GM21390 (cell line): Measurements from ENCODE around the gene CREBBP.

ENCODE experiments used
- ATAC-seq: cut with Tn5 transposase; IDR thresholded peaks from one replicate; pipeline ENCODE4 v1.9.1; 2021; ENCODE audit not compliant: unreplicated experiment

Gene CREBBP

DNA sequence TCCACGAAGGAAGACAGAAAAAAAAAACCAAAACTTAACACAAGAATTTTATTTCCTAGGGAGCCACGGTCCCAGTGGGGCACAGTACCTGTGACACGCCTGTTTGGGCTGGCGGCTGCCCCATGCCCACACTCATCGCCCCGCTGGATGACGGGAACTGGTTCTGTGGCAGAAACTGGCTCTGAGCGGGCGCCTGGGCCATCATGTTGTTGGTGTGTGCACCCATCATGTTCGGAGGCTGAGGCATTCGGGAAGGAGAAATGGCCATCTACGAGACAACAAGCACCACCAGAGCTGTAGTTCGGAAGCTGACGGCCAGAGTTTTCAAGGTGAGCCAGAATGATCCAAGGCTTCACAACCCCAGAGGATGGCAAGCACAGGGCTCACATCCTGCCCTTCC is 106.8 kb downstream of the CREBBP start:
- no peak for ATAC-seq

DNA sequence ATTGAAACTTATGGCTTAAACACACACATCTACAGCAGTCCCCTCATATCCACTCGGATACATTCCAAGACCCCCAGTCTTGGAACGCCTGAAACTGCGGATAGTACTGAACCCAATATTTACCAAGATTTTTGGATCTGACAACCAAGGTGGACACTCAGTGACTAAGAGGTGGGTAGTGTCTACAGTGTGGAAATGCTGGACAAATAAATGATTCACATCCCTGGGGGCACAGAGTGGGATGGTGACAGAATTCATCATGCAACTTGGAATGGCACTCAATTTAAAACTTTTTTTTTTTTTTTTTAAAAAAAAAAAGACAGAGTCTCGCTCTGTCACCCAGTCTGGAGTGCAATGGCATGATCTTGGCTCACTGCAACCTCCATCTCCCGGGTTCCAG is 109.0 kb downstream of the CREBBP start:
- no peak for ATAC-seq

- ATAC-seq: no peak
Observed at GRCh38 chr16:3770530-3770929, 110.0 kb downstream of the CREBBP start.

DNA sequence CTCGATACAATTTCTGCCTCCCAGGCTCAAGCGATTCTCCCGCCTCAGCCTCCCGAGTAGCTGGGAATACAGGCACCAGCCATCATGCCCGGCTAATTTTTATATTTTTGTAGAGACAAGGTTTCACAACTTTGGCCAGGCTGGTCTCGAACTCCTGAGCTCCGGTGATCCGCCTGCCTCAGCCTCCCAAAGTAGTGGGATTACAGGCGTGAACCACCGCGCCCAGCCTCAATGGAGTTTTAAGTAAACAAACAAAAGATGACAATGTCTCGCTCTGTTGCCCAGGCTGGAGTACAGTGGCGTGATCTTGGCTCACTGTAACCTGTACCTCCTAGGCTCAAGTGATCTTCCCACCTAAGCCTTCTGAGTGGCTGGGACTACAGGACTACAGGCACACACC is 110.6 kb downstream of the CREBBP start:
- no peak for ATAC-seq

DNA sequence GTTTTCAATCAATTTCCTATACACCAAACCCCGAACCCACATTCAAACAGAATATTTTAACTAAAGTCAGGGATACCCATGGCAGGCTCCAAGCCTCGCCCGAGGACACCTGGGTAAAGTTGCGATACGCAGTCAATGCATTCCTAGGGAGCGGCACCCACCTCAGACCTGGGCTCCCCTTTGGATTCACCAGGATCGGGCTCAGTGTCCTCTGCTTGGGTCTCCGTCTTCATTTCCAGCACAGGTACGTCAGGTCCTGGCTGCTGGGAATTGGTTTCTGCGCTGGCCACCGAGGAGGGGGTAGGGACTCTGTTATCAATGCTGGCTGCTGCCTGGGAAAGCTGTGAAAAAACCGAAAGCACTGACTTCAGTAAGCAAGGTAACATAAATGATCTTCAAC is 111.5 kb downstream of the CREBBP start:
- no peak for ATAC-seq

DNA sequence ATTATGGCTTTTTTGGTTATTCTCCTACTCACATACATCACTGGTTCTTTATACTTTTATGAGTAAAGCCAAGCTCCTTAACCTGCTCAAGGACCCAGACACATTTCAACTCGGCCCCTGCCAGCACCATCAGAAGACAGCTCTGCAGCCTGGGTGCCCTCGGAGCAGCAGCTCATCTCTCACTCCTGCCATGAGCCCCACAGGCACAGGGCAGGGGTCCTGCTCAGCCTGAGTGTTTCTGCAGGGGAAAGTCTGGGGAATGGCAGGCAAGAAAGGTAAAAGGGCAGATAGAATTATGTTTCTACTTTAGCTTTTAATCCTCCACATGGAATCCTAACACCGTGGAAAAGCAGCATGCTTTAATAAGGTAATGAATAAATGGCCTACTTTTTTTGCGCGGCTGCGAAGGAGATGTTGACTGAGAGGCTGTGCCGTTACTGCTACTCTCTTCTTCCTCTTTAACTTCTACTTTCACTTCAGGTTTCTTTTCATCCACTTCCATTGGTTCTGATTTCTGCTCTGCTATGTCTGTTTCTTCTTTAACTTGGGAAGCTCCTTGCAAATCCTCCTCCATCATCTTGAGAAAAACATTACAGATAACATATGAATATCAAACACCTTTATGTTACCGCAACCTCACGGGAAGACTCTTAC is 113.1 kb downstream of the CREBBP start:
- no peak for ATAC-seq

DNA sequence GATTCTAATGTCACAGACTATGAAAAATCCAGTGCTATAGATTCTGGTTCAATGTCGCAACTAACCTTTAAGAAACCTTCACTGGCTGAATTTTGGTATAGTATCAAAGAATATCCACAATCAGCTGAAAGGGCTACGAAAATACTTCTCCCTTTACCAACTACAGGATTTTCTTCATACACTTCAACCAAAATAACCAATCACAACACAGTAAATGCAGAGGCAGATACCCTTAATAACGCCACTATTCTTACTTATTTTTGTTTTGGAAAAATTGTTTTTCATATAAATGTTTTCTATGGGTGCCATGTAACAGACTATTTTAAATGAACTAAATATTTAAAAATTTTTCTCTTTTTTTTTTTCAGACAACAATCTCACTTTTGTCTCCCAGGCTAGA is 114.3 kb downstream of the CREBBP start:
- no peak for ATAC-seq

GRCh38 chr16:3764409-3764808 is 116.1 kb downstream of the CREBBP start:
- no peak for ATAC-seq

GRCh38 chr16:3762107-3762750 is 118.3 kb downstream of the CREBBP start:
- ATAC-seq: no peak

GRCh38 chr16:3761375-3762106 is 119.0 kb downstream of the CREBBP start:
- no peak for ATAC-seq

GRCh38 chr16:3760518-3760917 is 120.0 kb downstream of the CREBBP start:
- no peak for ATAC-seq

- no peak for ATAC-seq
Observed at GRCh38 chr16:3759736-3760135, 120.8 kb downstream of the CREBBP start.

GRCh38 chr16:3756113-3756512 is 124.4 kb downstream of the CREBBP start:
- ATAC-seq: no peak

DNA sequence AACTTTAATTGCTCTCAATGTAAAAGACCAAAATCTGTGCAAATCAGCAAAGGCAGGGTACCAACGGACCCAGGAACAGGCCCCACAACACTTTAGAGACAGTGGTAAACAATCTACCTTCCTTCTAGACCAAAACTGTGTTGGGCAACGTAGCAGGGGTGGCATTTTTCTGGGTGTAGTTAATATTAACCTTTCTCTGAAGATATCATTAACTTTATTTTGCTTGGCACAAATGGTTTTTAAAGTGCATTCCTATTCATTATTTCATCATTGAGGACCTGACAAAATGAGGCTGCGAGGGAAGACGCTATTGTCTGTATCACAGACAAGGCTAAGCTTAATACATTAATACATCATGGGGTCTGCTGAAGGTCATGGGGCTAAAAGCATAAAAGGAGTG is 125.3 kb downstream of the CREBBP start:
- no peak for ATAC-seq

DNA sequence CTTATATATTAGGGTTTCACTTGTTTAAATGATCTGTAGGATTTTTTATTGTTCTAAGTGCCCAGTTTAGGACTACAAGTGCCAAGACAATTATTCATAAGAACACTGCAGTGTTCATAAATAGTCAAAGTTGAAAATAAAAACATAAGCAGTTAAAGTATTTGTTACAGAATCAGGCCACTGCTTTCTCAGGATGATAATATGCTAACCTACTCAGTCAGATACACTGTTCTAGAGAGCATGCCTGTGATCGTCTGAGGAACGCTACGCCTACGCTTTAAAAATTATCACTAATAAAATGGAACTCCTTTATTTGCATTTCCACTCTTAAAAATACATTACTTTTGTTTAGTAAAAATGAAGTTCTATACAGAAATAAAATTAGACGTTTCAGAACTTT is 125.7 kb downstream of the CREBBP start:
- no peak for ATAC-seq

- no peak for ATAC-seq
Observed at GRCh38 chr16:3754081-3754703, 126.3 kb downstream of the CREBBP start.

DNA sequence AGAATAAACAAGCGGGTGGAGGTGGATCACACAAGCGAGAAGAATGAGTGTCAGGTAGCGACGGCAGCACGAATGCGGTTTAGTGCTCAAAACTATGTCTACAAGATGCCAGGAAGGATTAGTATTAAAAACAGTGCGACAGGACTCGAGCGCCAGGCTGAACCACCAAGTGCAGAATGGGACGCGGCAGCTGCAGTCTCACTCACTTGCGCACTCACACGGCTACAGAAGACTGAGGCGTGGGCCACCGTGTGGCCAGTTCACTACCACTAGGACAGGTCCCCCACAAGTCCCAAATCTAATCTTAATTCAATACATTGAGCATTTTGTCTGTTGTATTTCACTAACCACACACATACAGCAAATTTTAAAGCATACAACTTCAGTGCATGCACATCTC is 127.5 kb downstream of the CREBBP start:
- no peak for ATAC-seq

DNA sequence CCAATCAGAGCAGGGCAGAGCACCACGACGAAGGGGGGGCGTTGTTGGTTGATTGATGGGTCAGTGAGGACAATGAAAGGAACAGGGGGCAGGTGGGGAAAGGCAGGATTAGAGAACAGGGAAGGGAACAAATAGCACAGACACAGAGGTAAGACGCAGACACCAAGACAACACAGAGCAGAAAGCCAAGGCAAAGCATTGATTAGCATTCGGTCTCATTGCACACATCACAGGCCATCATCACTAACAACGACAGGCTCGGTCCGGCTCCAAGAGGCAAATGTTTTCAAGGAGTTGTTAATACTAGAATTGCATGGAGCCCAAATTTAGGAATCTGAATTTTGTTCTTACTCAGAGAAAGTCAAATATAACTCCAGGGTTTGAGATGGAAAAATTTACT is 128.6 kb downstream of the CREBBP start:
- ATAC-seq: no peak

GRCh38 chr16:3748307-3748706 is 132.2 kb downstream of the CREBBP start:
- no peak for ATAC-seq

DNA sequence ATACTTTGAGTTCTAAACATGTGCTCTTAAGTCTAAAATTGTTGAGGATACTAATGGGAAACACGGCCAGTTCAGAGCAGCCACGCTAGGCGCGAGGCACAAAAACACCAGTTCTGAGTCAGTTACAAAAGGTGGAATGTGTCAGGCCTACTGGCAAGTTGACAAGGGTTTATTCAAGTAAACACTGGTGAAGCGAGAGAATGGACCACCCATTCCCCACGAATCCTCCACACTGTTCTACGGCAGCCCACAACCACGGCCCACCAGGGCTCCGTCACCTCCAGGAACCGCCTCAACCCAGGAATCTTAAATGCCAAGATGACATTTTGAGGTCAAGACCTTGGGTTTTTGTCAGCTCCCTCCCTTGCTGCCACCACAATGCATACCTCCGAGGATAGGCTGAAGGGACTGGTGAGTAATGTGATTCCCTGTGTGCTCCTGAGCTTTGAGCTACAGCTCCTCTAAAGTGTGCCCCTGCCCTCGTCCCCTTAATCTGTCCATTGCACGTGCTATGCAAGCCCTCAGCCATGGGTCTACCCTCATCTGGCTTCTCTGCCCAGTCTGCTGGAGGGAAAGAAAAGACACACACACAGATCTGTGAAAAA is 134.7 kb downstream of the CREBBP start:
- no peak for ATAC-seq

- ATAC-seq: no peak
Observed at GRCh38 chr16:3744018-3744417, 136.5 kb downstream of the CREBBP start.
